Stimulated activated CD8-positive, alpha-beta memory T cell treated with anti-CD3 and anti-CD28 coated beads, Interleukin-15, amount 100 ng/mL, for 48 hours (primary cell): ENCODE measurements around the gene RTEL1.

ENCODE experiments used
- DNase-seq, 2 donors: peaks; one replicate each; pipeline ENCODE4 v3.0.0-alpha.2; 2020; ENCODE audit warnings: low read depth in 2 of 2

The RTEL1 gene

DNA sequence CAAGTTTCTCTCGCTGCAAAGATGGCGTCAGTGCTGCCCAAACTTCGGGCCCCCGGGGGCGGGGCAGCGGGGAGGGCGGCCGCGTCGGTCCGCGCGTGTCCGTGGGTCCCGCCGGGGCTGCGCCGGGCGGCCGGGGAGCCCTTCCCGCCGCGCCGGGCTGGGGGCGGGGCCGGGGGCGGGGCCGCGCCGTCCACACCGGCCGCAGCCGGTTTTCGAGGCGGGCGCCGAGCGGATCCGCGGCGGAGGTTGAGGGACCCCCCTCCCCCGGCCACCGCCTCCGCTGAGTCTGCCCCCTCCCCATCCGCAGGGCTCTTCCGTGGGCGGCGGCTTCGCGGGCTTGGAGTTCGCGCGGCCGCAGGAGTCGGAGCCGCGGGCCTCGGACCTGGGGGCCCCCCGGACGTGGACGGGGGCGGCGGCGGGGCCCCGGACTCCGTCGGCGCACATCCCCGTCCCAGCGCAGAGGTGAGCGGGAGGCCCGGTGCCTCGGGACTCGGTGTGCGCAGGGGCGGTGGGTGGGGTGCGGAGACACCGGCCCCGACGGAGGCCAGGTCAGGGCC, 82.0 kb downstream of the RTEL1 start:
- DNase-seq, result no peak

- no peak for DNase-seq
Observed at GRCh38 chr20:63740627-63741353, 82.7 kb downstream of the RTEL1 start.

DNA sequence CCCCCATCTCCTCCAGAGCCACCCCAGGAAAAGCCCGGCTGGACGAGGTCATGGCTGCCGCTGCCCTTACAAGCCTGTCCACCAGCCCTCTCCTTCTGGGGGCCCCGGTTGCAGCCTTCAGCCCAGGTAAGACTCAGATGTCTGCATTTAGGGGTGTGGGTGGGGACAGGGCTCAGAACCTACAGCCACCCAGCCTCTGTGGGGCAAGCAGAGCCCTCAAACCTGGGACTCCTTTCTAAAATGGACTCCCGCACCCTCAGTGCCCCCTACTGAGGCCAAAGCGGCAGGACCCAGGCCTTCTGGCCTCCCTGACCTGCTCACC, 83.2 kb downstream of the RTEL1 start:
- no peak for DNase-seq

DNA sequence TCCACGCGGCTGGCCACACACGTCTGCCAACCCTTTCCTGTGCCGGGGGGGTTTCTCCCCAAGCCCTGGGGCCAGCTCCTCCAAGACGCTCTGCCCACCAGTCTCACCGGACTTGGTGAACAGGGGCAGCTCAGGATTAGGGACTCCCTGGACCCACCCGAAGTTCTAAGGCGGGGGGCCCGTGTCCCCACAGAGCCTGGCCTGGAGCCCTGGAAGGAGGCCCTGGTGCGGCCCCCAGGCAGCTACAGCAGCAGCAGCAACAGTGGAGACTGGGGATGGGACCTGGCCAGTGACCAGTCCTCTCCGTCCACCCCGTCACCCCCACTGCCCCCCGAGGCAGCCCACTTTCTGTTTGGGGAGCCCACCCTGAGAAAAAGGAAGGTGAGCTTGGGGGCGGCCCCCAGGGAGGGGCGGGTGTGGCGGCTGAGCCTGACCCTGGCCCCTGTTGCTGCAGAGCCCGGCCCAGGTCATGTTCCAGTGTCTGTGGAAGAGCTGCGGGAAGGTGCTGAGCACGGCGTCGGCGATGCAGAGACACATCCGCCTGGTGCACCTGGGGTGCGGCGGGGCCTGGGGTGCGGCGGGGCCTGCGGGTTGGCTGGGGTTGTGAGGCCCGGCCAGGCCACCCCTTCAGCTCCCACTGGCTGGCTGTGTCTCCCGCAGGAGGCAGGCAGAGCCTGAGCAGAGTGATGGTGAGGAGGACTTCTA, 83.7 kb downstream of the RTEL1 start:
- no peak for DNase-seq

- DNase-seq, result no peak
Observed at GRCh38 chr20:63742381-63743024, 84.4 kb downstream of the RTEL1 start.

DNA sequence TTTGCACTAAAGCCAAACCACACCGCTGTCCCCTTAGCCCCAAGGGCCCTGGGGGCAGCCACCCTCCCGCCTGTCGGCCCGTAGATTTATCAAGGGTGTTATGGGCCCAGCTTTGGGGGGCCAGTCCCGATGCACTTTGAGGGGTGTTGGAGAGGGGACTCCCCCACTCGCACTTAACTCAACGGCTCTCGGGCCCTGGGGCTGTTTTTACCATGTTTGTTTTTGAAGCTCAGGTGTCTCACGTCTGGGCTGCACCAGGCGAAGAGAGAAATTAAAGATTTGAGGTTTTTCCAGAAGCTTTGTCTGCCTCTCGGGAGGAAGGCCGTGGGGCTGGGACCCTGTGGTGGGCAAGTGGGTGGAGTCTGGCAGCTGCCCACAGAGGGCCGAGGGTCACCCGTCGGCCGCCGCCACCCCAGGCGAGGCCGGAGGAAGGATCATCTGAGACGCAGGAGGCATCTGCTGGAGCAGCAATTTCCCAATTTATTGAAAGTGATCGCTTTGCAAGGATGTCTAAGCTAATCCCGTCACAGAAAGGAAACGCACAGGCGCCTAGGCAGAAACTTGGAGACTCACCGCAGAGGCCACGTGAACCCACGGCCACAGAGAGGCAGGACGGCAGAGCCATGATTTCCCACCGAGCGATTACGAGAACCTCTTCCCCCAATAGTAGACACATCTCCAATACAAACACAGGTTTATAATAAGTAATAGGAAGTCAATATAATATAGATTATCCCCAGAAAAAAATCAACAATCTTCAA, 85.3 kb downstream of the RTEL1 start:
- DNase-seq, result no peak

- DNase-seq, result no peak
Observed at GRCh38 chr20:63744158-63744557, 86.0 kb downstream of the RTEL1 start.

DNA sequence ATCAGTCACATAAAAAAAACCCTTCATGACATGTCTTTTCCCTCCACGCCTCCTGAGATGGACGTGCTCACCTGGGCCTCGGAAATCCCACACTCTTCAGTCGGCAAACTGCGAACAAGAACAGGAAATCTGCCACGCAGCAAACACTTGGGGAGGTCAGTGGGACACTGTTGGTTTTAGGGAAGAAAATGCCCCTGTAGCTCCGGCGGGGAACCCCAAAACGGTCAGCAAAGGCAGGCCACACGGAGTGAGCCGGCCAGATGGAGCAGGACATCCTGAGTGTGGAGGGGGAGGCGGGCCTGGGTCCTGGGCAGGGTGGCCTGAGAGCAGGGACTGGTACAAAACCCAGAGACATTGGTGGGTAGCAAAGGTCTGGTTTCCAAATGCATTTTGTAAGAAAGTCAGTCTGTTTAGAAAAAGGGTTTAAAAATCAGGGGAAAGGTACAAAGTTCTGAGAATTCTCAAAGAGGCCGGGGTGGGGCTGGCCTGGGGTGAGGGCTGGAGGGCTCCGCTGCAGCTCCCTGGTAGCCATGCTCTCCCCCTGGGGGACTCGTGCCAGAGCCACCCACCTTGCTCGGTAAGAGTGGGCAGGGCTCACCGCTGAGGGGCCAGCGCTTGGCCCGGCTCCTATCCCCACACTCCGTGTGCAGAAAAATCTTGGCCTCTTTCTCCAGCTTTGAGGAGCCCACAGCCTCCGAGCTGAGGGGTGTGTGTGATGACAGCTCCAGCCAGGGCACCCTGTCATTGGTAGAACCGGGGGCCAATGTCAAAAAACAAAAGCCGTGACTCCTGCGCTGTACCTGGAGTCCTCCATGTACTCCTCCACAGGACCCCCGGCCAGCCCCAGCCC, 86.7 kb downstream of the RTEL1 start:
- DNase-seq, result no peak

- DNase-seq, result no peak
Observed at GRCh38 chr20:63745424-63745805, 87.3 kb downstream of the RTEL1 start.
